ENCODE measurements around the gene GMDS. TPM values are rescaled to one million over a fixed set of nuclear protein-coding genes. Genes with fewer than 3 reads are reported as not detected.

Gene GMDS
- total and polyA plus RNA-seq, 2 donors (not counting 1 experiment from before 2014, with no cell fraction given), result 11.5 to 16.4 TPM

GRCh38 chr6:2213086-2213485 is 32.3 kb downstream of the GMDS start:
- H3K36me3 ChIP-seq (replicated peaks in 1 of 2; ENCODE audit: control extremely low read depth in 1 of 2, control insufficient read depth in 1 of 2, extremely low read depth in 1 of 2, insufficient read depth in 2 of 2, low read length in 1 of 2), result no peaks in the 10 kb centered on the region
- no peak overlapping the region for H3K4me3 Mint-ChIP-seq
- ATAC-seq (ENCODE audit: low read depth), result no peak
- POLR2A ChIA-PET, result no interaction called here
- no CpG with 5 or more reads among the region's 2 CpGs for WGBS (ENCODE audit: insufficient coverage)
- no peak for DNase-seq
- H3K27ac ChIP-seq (ENCODE audit: low read length in 2 of 2), result no peak overlapping the region
- H3K79me2 ChIP-seq (ENCODE audit: control insufficient read depth, insufficient read depth, low read length), result peaks cover 6% of the 10 kb centered on the region
- no peaks in the 10 kb centered on the region for H3K4me1 Mint-ChIP-seq
- no peaks in the 10 kb centered on the region for H3K9me3 Mint-ChIP-seq (ENCODE audit: insufficient read depth)
- intact Hi-C loops (cut with micrococcal nuclease), result no loop called here
- H3K4me3 ChIP-seq (ENCODE audit: control extremely low read depth in 1 of 5, extremely low read depth in 1 of 5, insufficient read depth in 1 of 5, low read depth in 2 of 5, low read length in 4 of 5), result no peak overlapping the region
- TF ChIP-seq CTCF (IDR thresholded peaks at IDR 0.05), result no peak
- TF ChIP-seq EZH2 (IDR thresholded peaks at IDR 0.05; ENCODE audit: borderline replicate concordance, insufficient read depth, low read depth, low read length, poor library complexity, severe bottlenecking), result no peak
- H4K20me1 ChIP-seq (ENCODE audit: control insufficient read depth, insufficient read depth, low read length, poor library complexity, severe bottlenecking), result peaks cover 4% of the 10 kb centered on the region
- H3K27me3 Mint-ChIP-seq, result no peaks in the 10 kb centered on the region
- CTCF ChIA-PET, result interaction anchor here (0.7 to 1.5 kb wide), 3 partner anchors 141 to 1846 kb away, joined by 3 to 4 read pairs (median 3); no protein-coding TSS in a partner anchor
- no peak overlapping the region for H3K27ac Mint-ChIP-seq
- no peaks in the 10 kb centered on the region for H3K4me1 ChIP-seq (ENCODE audit: control insufficient read depth in 2 of 2, insufficient read depth in 2 of 2, low read length in 2 of 2)
- no peaks in the 10 kb centered on the region for H3K9me3 ChIP-seq (ENCODE audit: control extremely low read depth in 1 of 3, control insufficient read depth in 2 of 3, insufficient read depth in 1 of 3, low read length in 2 of 3)
- H3K27me3 ChIP-seq (replicated peaks in 1 of 4; ENCODE audit: control extremely low read depth in 1 of 4, control insufficient read depth in 3 of 4, insufficient read depth in 4 of 4, low read length in 3 of 4), result no peaks in the 10 kb centered on the region
- no peak overlapping the region for H3K4me2 ChIP-seq (replicated peaks; ENCODE audit: low read depth, low read length, poor library complexity, severe bottlenecking)
- no peak overlapping the region for H2AFZ ChIP-seq (ENCODE audit: insufficient read depth, low read depth, low read length, poor library complexity, severe bottlenecking)
- no peak overlapping the region for H3K9ac ChIP-seq (ENCODE audit: low read length)

GRCh38 chr6:2209226-2209809 is 36.1 kb downstream of the GMDS start:
- Mint-ChIP-seq H3K27ac (no peak overlapping the region), H3K27me3 (no peaks in the 10 kb centered on the region), H3K9me3 (ENCODE audit: insufficient read depth) (no peaks in the 10 kb centered on the region), H3K4me1 (no peaks in the 10 kb centered on the region), H3K4me3 (no peak overlapping the region)
- Histone ChIP-seq H3K4me1 (ENCODE audit: control insufficient read depth in 2 of 2, insufficient read depth in 2 of 2, low read length in 2 of 2) (no peaks in the 10 kb centered on the region), H3K27ac (ENCODE audit: low read length in 2 of 2) (no peak overlapping the region), H3K4me3 (ENCODE audit: control extremely low read depth in 1 of 5, extremely low read depth in 1 of 5, insufficient read depth in 1 of 5, low read depth in 2 of 5, low read length in 4 of 5) (no peak overlapping the region), H3K9me3 (ENCODE audit: control extremely low read depth in 1 of 3, control insufficient read depth in 2 of 3, insufficient read depth in 1 of 3, low read length in 2 of 3) (no peaks in the 10 kb centered on the region), H3K79me2 (ENCODE audit: control insufficient read depth, insufficient read depth, low read length) (no peaks in the 10 kb centered on the region), H3K36me3 (replicated peaks in 1 of 2; ENCODE audit: control extremely low read depth in 1 of 2, control insufficient read depth in 1 of 2, extremely low read depth in 1 of 2, insufficient read depth in 2 of 2, low read length in 1 of 2) (no peaks in the 10 kb centered on the region), H2AFZ (ENCODE audit: insufficient read depth, low read depth, low read length, poor library complexity, severe bottlenecking) (no peak overlapping the region), H3K27me3 (replicated peaks in 1 of 4; ENCODE audit: control extremely low read depth in 1 of 4, control insufficient read depth in 3 of 4, insufficient read depth in 4 of 4, low read length in 3 of 4) (no peaks in the 10 kb centered on the region), H3K4me2 (replicated peaks; ENCODE audit: low read depth, low read length, poor library complexity, severe bottlenecking) (no peak overlapping the region), H4K20me1 (ENCODE audit: control insufficient read depth, insufficient read depth, low read length, poor library complexity, severe bottlenecking) (no peaks in the 10 kb centered on the region), H3K9ac (ENCODE audit: low read length) (no peak overlapping the region)
- DNase-seq (peak; percentile 55), ATAC-seq (ENCODE audit: low read depth) (peak; percentile 53)
- intact Hi-C loops (cut with micrococcal nuclease), result loop anchor here (1.0 kb wide), 1 partner anchor 144 kb away; no protein-coding TSS in a partner anchor
- CTCF ChIA-PET, result interaction anchor here (0.5 to 3.7 kb wide), 14 partner anchors 12 to 612 kb away, joined by 3 to 24 read pairs (median 6); no protein-coding TSS in a partner anchor
- TF ChIP-seq EZH2 (IDR thresholded peaks at IDR 0.05; ENCODE audit: borderline replicate concordance, insufficient read depth, low read depth, low read length, poor library complexity, severe bottlenecking) (no peak), CTCF (IDR thresholded peaks at IDR 0.05) (peak; percentile 42)
- POLR2A ChIA-PET, result no interaction called here
- 70% methylated on average over 1 of the region's 6 CpGs for WGBS (ENCODE audit: insufficient coverage)
